GM20000 (cell line): Measurements from ENCODE around the gene PRPF38B.
A peak's percentile ranks its signal among the peaks of the same experiment; 100 is the strongest.
"Not testable (repeated sequence)": the region's sequence is repeated elsewhere in the genome, so short reads cannot be mapped to it uniquely, and the experiment has no call there.

Experiments
- DNase-seq: peaks from one replicate; pipeline ENCODE4 v3.0.0; 2012; ENCODE audit warnings: low spot score
- TF ChIP-seq, protein P1 (sequence below): IDR thresholded peaks from 2 replicates; pipeline ENCODE4 v1.5.1; 2012; ENCODE audit warnings: mild to moderate bottlenecking, control low read depth; ENCODE audit errors: extremely low read depth, missing control alignments

PRPF38B gene

DNA sequence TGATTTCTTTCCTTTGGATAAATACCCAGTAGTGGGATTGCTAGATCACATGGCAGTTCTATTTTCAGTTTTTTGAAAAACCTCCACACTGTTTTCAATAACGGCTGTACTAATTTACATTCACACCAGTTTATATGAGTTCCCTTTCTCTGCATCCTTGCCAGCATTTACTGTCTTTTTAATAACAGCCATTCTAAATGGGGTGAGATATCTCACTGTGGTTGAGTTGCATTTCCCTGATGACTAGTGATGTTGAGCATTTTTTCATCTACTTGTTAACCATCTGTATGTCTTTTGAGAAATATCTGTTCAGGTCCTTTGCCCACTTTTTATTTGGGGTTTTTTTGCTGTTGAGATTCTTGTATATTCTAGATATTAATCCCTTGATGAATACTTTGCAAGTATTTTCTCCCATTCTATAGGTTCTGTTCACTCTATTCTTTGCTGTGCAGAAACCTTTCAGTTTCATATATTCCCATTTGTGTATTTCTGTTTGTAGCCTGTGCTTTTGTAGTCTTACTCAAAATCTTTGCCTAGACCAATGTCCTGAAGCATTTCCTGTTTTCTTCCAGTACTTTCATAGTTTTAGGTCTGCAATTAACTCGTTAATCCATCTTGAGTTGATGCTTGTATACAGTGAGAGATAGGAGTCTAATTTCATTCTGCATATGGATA lies 38.5 kb upstream of the PRPF38B start:
- TF ChIP-seq, protein P1, sequence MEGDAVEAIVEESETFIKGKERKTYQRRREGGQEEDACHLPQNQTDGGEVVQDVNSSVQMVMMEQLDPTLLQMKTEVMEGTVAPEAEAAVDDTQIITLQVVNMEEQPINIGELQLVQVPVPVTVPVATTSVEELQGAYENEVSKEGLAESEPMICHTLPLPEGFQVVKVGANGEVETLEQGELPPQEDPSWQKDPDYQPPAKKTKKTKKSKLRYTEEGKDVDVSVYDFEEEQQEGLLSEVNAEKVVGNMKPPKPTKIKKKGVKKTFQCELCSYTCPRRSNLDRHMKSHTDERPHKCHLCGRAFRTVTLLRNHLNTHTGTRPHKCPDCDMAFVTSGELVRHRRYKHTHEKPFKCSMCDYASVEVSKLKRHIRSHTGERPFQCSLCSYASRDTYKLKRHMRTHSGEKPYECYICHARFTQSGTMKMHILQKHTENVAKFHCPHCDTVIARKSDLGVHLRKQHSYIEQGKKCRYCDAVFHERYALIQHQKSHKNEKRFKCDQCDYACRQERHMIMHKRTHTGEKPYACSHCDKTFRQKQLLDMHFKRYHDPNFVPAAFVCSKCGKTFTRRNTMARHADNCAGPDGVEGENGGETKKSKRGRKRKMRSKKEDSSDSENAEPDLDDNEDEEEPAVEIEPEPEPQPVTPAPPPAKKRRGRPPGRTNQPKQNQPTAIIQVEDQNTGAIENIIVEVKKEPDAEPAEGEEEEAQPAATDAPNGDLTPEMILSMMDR: no peak
- DNase-seq: no peak

DNA sequence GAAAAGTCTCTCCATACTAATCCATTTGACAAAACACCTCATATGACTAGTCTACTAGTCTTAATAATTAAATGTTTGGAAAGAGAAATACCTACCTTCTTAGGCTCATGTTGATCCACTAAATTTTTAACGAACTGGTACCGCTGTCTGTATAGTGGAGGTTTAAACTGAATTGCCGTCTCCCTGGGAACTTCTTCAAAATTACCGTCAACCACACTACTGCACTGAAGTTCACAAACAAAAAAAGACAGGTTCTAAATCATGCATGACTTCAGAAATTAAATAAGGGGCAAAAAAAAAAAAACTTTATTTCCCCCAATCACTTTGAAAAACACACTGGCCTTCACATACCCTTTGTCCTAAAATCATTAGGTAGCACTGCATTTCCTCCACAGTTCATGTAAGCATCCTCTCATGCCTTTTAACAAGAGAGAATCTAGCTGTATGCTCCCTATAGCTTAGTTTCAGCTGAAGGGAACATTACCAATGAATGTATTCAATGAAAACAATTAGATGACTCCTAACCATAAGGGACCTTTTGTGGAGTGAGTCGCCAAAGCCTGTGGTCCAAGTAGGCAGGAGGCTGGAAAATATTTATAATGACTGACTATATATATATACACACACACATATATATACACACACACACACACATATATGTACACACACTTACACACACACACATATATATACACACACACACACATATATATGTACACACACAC lies 34.6 kb upstream of the PRPF38B start:
- no peak for DNase-seq
- TF ChIP-seq, protein P1: no peak

DNA sequence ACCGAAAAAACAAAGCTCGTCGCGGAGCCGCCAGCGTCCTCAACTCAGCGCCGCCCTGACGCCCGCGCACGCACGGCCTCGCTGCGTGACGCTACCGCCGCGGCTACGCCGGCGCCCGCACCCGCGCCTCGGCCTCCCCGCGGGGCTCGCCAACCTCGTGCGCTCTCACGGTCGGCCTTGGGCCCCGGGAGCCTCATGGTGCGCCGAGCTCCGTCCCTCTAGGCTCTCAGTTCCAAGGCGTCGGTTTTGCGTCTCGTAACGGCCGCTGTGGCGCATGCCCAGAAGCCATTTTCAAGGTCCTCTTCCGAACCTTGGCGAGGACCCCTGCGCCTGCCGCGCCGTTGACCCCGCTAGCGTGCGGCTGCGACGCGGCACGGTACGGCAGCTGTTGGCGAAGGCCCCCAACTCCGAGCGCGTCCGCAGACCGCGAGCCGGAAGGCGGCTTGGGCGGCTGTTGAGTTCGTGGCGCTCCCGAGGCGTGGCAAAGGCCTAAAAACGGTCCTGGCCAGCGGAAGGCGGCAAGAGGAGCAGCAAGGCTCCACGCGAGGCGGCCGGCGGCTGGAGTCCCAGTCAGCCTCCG lies 31.0 kb upstream of the PRPF38B start, which contains the start of gene HENMT1:
TSS of gene HENMT1 (minus strand) at position 64 of the 580 bp plus-strand sequence. CDS start 1,209 bp downstream, outside the sequence.
- TF ChIP-seq, protein P1: no peak
- peak; percentile 84 for DNase-seq

DNA sequence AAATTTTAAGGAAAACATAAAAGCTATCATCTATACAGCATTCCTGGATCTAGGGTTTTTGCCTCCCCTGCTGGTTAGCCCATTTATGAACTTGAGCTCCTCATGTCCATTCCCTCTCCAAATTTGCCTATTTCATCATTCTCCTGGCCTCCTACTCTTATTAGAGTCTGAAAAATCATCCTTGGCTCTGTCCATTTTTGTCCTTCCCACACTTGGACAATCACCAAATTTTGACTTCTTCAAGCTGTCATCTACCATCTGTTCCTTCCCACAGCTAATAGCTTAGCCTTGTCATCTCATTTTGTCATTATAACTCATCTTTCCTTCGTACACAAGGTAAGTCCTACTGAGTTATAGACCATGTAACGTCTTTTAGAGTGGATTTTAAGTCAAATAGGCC lies 29.0 kb upstream of the PRPF38B start:
- TF ChIP-seq, protein P1: no peak
- no peak for DNase-seq

DNA sequence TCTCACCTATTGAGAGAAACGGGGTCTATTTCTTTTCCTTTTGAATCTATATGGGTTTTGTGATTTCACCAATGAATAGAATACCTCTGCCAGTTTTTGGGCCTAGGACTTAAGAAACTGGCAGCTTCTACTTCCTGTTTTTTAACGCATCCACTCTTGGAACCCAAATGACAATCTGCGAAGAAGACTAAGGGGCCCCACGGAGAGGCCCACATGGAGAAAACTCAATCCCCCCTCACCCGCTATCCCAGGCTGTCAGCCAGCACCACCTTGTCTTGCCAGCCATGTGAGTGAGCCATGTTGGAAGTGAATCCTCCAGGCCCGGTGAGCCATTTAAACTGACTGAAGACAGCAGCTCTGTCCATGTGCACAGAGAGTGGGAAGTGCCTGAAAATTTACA lies 27.6 kb upstream of the PRPF38B start:
- no peak for DNase-seq
- TF ChIP-seq, protein P1: no peak

DNA sequence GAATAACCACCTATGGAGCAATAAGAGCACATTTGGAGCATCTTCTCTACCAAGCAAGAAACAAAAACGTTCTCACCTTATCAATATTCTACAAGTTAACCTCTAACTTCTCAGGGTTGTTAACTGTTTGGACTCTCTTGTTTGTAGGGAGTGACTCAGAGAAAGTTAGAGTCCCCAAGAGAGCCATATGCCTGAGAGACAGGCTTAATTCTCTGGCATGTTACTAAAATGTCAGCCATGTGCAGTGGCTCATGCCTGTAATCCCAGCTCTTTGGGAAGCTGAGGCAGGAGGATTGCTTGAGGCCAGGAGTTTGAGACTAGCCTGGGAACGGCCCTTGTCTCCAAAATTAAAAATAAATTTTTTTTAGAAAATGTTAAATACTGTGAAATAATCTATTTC lies 27.0 kb upstream of the PRPF38B start:
- DNase-seq: no peak
- TF ChIP-seq, protein P1: no peak

DNA sequence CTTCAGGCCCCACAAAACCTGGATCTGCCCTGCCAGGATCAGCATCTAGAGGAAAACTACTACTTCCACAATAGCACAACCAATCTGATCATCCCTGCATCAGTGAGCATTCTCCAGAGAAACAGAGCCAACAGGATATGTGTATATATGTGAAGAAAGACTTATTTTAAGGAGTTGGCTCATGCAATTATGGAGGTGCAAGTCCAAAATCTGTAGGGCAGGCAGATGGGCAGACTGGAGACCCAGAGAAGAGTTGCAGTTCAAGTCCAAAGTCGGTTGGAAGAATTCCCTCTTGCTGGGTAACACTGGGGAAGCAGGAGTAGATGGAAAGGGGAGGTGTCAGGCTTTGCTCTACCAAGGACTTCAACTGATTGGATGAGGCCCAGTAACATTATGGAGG lies 26.3 kb upstream of the PRPF38B start:
- no peak for DNase-seq
- TF ChIP-seq, protein P1: no peak

DNA sequence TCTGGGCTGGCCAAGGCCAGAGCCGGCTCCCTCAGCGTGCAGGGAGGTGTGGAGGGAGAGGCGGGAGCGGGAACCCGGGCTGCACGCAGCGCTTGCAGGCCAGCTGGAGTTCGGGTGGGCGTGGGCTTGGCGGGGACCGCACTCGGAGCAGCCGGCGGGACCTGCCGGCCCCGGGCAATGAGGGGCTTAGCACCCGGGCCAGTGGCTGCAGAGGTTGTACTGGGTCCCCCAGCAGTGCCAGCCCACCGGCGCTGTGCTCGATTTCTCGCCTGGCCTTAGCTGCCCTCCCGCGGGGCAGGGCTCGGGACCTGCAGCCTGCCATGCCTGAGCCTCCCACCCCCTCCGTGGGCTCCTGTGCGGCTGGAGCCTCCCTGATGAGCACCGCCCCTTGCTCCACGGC lies 24.7 kb upstream of the PRPF38B start:
- not testable (repeated sequence) for DNase-seq
